ENCODE measurements around the gene ZNF598.

DNA sequence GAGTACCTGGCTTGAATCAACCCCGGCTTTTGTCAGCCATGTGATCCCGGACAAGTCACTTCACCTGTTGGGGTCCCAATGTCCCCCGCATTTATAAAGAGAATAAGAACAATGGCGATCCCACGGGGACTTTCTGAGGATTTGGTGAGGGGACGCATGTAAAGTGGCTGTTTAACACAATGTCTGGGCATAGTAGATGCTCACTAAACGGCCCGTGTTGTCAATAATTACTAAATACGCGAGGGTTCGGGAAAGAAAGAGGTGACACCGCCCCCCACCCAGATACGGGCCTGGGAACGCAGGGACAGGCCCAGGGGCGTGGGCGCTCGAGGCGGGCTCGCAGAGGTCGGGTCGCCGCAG, 18.1 kb downstream of the ZNF598 start:
- TF ChIP-seq, protein P1, sequence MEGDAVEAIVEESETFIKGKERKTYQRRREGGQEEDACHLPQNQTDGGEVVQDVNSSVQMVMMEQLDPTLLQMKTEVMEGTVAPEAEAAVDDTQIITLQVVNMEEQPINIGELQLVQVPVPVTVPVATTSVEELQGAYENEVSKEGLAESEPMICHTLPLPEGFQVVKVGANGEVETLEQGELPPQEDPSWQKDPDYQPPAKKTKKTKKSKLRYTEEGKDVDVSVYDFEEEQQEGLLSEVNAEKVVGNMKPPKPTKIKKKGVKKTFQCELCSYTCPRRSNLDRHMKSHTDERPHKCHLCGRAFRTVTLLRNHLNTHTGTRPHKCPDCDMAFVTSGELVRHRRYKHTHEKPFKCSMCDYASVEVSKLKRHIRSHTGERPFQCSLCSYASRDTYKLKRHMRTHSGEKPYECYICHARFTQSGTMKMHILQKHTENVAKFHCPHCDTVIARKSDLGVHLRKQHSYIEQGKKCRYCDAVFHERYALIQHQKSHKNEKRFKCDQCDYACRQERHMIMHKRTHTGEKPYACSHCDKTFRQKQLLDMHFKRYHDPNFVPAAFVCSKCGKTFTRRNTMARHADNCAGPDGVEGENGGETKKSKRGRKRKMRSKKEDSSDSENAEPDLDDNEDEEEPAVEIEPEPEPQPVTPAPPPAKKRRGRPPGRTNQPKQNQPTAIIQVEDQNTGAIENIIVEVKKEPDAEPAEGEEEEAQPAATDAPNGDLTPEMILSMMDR (IDR thresholded peaks at IDR 0.05; ENCODE audit: insufficient read depth, low read length, poor library complexity, severe bottlenecking), result no peak
- TF ChIP-seq EZH2phosphoT487 (conservative IDR thresholded peaks at IDR 0.05; ENCODE audit: low read length), result no peak

Data from SU-DHL-6 (cell line).